Glomerular visceral epithelial cell (primary cell): ENCODE results near the gene WWOX.

Experiments used
- DNase-seq: peaks from one replicate; pipeline ENCODE4 v3.0.0-alpha.2; 2016; ENCODE audit errors: extremely low spot score

The WWOX gene

DNA sequence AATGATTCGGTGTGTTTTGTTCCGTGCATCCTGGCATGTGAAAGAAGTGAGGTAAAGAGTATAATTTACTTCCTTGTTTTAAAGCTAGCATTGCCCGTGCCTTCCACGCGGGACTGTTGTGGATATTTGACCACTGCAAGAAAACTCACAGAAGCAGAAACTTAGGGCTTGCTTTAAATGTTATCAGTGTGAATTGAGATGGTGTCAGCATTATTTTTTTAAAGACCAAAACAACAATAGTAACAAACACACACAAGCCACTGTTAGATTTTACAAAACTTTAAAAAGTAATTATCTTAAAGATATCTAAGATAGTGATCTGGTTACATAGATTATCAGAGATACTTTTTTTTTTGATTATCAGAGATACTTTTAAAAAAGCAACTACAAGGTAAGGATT is 47.4 kb downstream of the WWOX start:
- no peak for DNase-seq

DNA sequence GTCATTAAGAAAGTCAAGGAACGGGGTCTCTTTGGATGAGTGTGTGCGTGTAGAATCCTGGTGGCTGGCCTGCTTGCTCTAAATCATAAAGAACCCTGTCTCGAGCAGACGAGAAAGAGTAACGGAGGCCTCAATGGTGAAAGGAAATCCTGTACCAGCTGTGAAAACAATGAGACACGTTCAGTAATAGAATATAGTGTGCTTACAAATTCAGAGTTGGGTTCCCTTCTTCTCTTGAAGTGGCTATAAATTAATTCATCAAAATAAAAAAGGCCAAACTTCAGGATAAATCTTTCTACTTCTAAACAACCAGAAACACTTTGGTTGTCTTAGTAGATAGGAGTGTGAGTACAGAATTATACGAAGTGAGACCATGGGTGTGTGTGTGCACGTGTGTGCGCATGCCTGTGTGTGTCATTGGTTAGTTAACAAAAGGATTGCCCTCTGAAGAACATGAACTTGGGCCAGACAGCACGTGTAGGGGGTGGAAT is 48.5 kb downstream of the WWOX start:
- DNase-seq, result no peak

DNA sequence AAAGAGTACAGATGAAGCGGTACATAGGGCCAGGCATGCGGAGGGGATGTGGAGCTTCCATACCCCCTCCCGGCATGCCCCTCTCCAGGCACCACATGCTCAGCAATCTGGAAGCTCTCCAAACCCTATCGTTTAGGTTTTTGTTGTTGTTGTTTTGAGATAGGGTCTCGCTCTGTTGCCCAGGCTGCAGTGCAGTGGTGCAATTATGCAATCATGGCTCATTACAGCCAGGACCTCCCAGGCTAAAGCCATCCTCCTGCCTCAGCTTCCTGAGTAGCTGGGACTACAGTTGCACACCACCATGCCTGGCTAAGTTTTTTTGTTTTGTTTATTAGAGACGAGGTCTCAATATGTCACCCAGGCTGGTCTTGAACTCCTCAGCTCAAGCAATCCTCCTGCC is 50.8 kb downstream of the WWOX start:
- DNase-seq, result no peak

DNA sequence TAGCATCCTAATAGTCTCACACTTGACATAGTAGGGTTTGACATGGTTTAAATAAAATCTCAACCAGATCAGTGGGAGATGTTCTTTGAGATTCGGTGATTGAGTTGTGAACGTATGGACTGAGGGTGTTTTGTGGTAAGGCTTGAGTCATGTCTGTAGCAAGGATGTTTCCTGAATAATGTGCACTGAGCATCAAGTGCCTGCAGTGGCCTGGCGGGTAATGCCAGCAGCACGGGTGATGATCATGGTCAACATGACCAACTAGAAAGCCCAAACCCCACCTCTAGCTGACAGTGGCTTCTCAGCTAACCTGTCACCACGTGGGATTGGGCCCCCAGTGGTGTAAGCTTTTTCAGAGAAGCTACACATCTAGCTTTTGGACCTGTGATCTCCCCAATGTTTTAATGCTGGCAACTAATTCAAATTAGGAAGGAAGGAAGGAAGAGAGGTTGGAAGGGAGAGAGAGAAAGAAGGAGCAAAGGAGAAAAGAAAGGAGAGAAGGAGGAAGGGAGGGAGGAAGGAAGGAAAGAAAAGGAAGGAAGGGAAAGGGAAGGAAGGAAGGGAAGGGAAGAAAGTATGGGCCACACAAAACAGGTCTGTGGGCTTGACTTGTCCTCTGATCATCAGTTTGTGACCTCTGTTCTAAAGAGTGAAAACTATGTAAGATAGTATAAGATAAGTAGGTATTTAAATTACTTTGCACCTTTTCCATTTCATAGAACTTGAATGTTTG is 55.4 kb downstream of the WWOX start:
- DNase-seq, result no peak

DNA sequence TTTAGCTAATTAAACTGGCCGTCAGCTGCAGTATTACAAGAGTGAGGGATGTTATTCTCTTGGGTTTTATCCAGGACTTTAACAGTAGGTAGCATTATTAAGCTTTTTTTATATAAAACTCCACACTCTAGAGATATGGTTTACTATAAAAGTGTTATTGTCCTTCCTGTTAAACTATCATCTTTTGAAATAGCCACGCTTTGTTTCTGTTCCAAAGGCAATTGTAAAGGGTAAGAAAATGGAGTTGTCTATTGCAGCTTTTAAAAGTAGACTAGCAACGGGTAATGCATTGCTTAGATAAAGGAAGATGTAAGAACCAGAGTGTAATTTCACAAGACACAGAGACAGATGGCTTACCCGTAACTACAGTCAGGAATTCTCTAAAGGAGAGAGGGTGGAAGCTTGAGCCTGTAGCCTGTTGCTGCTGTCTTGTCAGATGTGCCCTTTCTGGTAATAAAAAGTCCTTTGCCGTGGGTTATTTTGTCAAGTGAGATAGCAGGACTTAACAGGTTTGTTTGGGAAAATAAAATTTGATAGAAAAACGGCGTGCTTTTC is 56.4 kb downstream of the WWOX start:
- DNase-seq, result no peak

DNA sequence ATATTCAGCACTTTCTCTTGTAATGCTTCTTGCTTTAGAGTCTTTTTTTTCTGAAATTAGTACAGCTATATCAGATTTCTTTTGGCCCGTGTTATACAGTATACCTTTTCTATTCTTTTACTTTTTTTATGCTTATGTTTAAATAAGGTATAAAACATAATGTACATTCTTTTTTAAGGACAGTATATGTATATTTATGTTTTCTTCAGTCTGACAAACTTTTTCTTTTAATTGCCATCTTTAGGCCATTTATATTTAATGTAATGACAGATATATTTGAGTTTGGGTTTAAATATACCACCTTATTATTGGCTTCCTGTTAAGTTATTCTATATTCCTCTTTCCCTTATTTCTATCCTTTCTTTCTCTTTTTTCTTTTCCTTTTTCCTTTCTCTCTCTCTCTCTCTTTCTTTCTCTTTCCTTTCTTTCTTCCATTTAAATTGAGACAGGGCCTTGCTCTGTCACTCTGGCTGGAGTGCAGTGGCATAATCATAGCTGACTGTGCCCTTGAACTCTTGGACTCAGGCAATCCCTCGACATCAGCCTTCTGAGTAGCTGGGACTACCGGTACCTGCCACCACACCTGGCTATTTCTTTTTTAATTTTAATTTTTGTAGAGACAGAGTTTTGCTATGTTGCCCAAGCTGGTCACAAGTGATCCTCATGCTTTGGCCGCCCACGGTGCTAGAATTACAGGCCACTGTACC is 61.7 kb downstream of the WWOX start:
- no peak for DNase-seq

DNA sequence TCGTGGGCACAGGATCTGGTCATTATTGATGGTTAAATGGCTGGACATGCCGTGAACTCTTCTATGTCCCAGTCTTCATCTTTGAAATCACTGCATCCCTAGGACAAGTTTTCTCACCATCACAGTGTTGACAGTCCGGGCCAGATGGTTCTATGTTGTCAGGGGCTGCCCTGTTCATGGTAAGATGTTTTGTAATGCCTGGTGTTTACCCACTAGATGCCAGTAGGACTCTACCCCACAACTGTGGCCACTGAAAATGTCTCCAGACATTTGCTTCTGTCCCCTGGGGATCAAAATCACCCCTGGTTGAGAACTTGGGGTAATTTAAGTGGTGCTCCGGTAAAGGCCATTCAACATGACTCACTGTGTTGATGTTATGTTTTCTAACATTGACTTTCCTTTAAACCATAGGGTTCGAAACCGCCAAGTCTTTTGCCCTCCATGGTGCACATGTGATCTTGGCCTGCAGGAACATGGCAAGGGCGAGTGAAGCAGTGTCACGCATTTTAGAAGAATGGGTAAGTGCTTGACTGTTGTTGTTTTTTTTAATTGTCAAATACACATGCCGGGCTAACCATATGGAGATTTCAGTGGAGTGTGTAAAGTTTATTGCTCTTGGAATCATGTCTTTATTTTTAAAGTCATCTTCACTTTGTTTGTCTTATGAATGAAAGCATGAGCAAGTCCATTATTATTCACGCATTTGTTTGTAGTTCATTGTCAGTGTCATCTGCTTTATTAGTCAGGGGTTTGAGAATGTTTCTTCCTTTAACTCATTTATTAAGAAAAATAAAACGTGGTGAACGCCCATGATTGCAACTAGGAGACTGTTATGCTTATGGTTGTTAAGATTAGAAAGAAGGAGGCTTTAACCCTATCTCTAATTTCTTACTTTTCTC is 64.6 kb downstream of the WWOX start:
- no peak for DNase-seq

DNA sequence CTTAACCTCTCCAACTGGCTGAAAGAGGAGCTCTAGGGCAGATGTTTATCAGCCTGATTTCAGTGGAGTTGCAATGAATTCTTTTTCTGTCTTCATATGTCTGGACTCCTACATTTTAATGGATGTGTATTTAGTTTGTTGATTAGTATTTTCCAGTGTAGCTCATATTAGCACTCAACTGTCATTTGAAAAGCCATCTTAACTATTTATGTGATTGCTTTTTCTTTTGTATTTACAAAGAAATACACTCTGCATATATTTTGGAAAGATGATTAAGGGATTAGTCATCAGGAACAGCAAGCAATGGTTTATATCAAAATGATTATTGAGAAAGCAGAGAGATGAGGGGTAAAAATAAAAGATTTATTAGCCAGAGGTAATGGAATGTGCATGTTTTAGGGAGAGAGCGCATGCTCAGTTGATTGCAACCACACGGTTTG is 71.1 kb downstream of the WWOX start:
- DNase-seq, result no peak

DNA sequence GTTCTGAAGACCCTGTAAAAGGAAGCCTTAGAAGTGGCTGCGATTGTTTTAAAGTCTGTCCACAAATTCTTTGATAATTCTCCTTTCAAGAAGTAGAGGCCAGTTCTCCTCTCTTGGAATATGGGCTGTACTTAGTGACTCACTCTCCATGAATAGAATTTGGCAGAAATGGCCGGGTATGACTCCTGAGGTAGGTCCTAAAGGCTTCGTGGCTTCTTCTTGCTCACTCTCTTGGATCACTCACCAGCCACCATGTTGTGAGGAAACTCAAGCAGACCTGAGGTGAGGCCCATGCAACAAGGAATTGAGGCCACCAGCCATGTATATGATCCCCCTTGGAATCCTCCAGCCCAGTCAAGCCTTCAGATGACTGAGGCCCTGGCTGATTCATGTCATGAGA is 75.8 kb downstream of the WWOX start:
- DNase-seq, result no peak

DNA sequence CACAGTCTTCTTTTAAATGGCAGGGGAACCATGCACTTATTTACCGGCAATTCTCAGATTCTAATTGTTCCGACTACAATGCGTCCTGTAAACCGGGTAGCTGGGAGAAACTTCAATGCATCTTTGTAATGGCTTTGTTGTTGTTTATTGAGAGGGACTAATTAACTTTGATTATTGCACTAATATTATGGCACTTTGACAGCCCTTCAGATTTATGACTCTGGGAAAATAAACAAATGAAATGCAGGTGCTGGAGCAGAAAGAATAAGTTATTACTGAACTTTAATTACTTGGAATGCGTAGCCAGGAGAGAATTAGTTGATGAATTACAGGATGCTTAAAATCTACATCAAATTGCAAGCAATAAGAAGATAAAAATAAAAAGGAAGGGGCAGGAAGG is 77.0 kb downstream of the WWOX start:
- DNase-seq, result no peak

DNA sequence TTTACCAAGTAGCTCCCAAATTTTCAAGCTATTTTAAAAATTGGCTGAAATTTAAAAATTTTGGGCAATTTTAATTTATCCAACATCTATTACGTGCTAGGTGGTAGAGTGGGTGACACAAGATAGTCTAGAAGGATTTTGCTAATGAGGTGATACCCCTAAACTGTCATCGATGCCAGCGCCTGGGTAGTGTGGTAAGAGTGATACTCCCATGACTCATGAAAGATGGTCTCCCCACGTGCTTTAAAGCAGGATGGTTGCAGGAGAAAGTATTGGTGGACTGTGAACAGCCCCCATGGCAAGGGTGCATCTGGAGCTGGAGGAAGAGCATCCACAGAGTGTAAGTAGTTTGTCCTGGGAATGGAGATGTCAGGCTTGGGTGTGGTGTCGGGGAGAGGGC is 77.8 kb downstream of the WWOX start:
- no peak for DNase-seq

DNA sequence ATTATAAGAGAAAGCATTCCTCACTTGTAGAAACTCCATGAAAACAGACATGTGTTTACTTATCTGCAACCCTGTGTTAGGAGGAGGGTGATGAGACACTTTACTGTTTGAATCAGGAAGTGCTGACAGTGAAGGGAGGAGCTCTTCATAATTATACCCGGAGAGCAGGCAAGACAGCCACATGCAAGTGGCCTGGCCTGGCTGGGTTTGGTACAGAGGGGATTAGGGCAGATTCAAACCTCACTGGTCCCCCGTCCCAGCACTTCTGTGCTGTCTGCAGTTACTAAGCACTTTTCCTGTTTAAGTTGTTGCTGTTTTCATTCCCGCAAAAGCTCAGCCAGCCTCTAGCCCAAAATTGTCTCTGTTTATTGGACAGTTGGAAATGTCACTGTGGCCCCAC is 78.5 kb downstream of the WWOX start:
- DNase-seq, result no peak

DNA sequence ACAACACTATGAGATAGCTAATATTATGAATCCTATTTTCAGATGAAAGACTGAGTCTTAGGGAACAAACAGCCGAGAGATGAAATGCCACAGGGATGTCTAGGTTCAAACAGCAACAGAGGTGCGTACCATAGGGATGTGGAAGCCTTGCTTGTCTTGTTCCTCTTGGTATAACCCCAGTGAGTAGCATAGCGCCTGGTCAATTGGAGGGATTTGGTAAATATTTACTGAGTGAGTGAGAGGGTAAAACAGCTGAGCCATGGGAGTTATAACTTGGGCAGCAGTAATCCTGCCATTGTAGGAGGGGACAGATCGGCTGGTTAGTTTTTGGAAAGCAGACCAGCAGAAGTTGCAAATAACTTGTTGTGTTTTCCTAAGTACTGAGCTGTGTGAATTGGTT is 80.2 kb downstream of the WWOX start:
- no peak for DNase-seq

DNA sequence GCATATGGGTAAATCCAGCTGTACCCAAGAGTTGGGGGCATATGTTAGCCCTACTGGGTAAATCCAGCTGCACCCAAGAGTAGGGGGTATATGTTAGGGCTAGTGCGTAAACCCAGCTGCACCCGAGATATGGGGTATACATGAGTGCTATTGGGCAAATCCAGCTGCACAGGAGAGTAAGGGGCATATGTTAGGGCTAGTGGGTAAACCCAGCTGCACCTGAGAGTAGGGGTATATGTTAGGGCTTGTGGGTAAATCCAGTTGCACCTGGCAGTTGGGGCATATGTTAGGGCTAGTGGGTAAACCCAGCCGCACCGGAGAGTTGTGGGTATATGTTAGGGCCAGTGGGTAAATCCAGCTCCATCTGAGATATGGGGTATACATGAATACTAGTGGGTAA is 80.9 kb downstream of the WWOX start:
- no peak for DNase-seq

DNA sequence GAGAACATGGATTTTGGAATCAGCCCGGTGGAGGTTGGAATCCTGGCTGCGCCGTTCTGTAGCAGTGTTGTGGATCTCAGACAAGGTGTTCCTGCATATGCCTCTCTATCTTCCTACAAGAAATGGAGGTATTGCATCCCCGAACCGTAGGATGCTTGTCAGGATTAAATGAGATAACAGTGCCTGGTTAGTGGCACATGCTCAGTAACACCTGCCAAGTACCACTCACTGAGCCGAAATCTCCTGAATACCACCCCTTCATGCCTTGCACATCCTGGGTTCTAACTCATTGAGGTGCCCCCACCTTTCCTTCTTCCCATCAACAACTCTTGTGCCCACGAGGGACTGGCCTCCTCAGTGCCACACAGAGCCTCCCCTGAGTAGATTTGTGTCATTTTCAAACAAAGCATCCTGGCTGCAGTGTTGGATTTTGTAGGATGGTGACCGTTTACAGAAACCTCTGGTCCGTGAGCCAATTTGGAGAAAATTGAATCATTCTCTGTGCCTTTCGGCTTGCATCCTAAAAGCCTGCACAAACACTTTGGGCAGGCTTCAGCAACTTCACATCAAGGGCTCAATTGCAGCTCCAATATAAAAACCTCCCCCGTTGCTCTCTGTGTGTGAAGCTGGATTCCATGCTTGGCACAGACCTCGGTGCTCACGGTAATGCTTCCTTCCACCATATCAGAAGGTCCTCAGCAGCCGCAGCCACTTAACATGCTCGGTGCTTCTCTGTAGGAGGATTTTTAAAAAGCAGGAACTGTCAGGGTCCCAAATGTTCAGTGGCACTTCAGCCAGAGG is 84.2 kb downstream of the WWOX start:
- DNase-seq, result no peak

DNA sequence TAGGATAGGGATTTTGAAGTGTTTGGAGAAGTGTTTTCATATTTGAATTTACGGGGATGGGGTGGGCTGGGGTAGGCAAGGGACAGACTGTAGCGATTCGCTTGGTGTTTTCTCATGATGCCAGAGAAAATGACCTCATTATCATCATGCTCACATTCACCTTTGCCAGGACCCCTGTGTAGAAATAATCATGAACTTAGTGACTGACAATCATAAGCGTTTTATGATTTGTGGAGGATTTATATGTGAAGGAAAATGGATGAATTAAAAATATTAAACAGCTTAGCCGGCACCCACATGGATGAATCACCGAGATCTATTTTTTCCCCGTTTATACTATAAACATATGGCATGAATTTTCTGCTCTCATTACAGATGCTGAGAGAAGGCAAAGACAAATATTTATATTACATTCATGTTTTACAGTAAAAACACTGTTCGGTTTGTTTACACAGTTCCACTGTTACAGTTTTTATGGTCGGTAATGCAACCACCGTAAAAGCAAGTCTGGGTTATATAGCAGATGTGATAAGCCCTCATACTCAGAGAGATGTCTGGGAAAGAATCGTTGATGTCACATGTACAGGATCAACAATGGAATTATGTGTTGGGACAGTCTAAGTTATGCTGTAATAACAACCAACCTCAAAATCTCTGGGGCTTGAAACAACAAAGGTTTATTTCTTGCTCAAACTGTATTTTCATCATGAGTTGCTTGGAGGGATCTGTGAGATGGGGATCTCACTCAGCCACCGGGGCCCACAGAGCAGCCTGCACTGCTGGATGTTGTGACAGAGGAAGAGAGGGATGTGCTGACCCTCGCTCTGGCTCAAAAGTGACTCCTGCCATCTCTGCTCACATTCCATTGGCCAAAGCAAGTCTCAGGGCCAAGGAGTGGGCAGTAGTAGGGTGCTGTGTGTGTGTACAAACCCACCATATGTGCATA is 85.1 kb downstream of the WWOX start:
- DNase-seq, result no peak

DNA sequence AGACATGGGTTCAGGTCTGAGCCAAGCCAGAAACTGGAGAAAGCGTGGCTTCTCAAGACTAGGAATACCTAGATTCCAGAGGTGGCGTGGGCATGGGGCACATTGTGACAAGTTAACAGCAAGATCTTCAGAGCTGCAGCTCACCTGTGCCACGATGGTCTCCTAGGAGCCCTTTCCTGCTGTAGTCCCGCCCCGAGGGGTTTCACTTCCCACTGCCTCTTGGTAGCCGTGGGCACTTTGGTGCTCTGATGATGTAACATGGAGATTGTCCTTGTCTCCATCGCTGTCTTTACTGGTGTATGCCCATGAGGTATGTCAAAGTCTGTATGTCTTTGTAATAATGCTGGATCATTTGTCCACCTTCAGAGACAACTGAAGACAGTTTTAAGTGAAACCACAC is 89.7 kb downstream of the WWOX start:
- no peak for DNase-seq

DNA sequence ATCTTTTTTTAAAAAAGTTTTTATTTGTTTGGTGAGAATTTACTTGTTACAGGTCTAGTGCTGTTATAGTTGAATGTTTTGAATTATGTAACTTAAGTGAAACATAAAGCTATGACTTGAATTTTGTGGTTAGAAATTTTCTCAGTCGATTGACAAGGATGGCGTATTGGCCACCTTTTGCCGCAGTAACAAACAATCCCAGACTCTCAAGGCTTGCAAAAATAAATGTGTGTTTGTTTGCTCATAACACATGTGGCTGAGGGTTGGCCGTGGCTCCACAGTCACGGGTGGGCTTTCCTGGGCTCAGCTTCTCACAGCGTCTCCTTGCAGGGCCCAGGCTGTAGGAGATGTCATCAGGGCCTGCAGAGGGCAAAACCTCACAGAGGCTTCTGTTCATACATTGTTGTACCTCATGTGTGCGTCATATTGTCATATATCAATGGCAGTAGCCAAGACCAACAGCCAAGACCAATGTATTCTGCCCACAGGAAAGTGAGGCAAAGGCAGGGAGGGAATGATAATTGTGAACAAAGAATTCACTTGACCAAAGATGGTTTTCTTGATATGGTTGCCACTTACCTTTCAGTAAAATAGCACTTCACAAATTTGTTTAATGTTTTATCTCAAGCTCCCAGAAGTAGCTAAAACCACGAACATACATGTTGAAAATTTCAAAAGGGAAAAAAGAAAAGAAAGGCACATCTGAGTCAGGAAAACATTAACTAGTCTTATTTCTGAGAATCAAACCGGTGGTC is 93.5 kb downstream of the WWOX start:
- DNase-seq, result no peak

DNA sequence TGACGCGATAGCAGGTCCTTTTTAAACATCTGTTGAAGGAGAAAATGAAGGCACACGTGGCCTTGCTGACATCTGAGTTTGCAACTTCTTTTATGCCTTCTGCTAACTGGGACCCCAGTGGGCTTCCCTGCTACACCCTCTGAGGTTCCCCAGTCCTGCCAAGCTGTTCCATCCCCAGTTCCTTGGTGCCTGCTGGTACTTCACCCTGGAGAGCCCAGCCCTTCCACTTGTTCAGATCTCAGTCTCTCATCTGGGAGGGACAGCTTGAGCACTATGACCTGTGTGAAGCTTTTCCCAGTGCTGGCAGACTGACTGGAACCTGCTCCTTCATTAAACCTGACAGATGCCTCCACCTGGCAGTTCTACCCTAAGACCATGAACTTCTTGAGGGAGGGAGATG is 95.5 kb downstream of the WWOX start:
- no peak for DNase-seq
